ENCODE data around the gene SLFNL1.

- TF ChIP-seq CTCF (IDR thresholded peaks at IDR 0.05), result no peak
- no peak for TF ChIP-seq POLR2A (IDR thresholded peaks at IDR 0.05)
- TF ChIP-seq EP300 (IDR thresholded peaks at IDR 0.05), result no peak
- TF ChIP-seq POLR2AphosphoS5 (IDR thresholded peaks at IDR 0.05), result no peak
Observed at GRCh38 chr1:40984531-40984930, 37.0 kb downstream of the SLFNL1 start.

Measured in upper lobe of left lung (tissue), 4 donors.